Muscle layer of duodenum (tissue), 2 donors: ENCODE data around the gene MEMO1.
"Not testable (repeated sequence)": the region's sequence is repeated elsewhere in the genome, so short reads cannot be mapped to it uniquely, and the experiment has no call there.

Source experiments
- H3K27ac ChIP-seq: one replicate; pipeline ENCODE4 v1.7.0; 2013; ENCODE audit warnings: mild to moderate bottlenecking, low read length
- H3K27me3 ChIP-seq: one replicate; pipeline ENCODE4 v1.7.0; 2013; ENCODE audit warnings: low read depth, mild to moderate bottlenecking, control low read depth, low read length
- H3K36me3 ChIP-seq, 2 donors: one replicate each; pipeline ENCODE4 v1.7.0; 2013; ENCODE audit warnings: low read length in 2 of 2, control low read depth in 1 of 2, mild to moderate bottlenecking in 1 of 2; ENCODE audit not compliant: insufficient read depth in 2 of 2, control insufficient read depth in 1 of 2
- H3K4me1 ChIP-seq, 2 donors: one replicate each; pipeline ENCODE4 v1.7.0; 2013; ENCODE audit warnings: low read length in 2 of 2, mild to moderate bottlenecking in 2 of 2, control low read depth in 1 of 2, moderate library complexity in 1 of 2; ENCODE audit not compliant: insufficient read depth in 2 of 2, control insufficient read depth in 1 of 2
- H3K4me3 ChIP-seq, 2 donors: one replicate each; pipeline ENCODE4 v1.7.0; 2013; ENCODE audit warnings: low read length in 2 of 2, low read depth in 1 of 2, mild to moderate bottlenecking in 1 of 2
- H3K9me3 ChIP-seq, 2 donors: one replicate each; pipeline ENCODE4 v1.7.0; 2013; ENCODE audit warnings: low read length in 2 of 2, control low read depth in 1 of 2, mild to moderate bottlenecking in 1 of 2; ENCODE audit not compliant: control insufficient read depth in 1 of 2
- donor health status: healthy.

Gene MEMO1

GRCh38 chr2:32011485-32011960 lies 715 bp upstream of the MEMO1 start:
- peak overlapping the region; percentile 87 for H3K27ac ChIP-seq
- H3K4me3 ChIP-seq = peak overlapping the region; percentile 81 to 86
- peaks cover 14 to 22% of the 10 kb centered on the region in 2 donors for H3K4me1 ChIP-seq
- H3K36me3 ChIP-seq = peaks cover 0 to 3% of the 10 kb centered on the region in 2 donors
- H3K9me3 ChIP-seq = no peaks in the 10 kb centered on the region
- H3K27me3 ChIP-seq = no peaks in the 10 kb centered on the region

DNA sequence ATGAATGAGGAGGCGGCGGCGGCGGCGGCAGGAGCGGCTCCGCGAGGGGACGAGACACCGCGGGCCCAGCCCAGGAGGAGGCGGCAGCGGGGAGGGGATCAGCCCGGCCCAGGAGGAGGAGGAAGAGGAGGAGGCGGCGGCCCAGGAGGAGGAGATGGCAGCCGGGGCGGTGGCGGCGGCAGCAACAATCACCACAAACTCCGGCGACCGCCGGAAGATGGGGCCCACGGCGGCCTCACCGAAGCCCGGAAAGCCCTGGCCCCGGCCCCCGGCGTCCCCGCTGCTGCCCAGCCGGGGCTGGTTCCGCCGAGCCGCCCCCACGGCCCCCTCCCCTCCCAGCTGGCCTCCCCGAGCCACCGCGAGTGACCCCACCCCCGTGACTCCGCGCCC lies 533 bp downstream of the MEMO1 start:
- H3K36me3 ChIP-seq, H3K4me3 ChIP-seq, H3K27me3 ChIP-seq, H3K9me3 ChIP-seq, H3K27ac ChIP-seq: not testable (repeated sequence)
- peaks cover 14 to 22% of the 10 kb centered on the region in 2 donors for H3K4me1 ChIP-seq

GRCh38 chr2:32009516-32010256 lies 1.1 kb downstream of the MEMO1 start:
- Histone ChIP-seq H3K4me1 (peaks cover 14 to 22% of the 10 kb centered on the region in 2 donors), H3K27ac (peak overlapping the region; percentile 49), H3K27me3 (no peaks in the 10 kb centered on the region), H3K4me3 (peak overlapping the region; percentile 67 to 90), H3K9me3 (no peaks in the 10 kb centered on the region), H3K36me3 (peaks cover 0 to 3% of the 10 kb centered on the region in 2 donors)

DNA sequence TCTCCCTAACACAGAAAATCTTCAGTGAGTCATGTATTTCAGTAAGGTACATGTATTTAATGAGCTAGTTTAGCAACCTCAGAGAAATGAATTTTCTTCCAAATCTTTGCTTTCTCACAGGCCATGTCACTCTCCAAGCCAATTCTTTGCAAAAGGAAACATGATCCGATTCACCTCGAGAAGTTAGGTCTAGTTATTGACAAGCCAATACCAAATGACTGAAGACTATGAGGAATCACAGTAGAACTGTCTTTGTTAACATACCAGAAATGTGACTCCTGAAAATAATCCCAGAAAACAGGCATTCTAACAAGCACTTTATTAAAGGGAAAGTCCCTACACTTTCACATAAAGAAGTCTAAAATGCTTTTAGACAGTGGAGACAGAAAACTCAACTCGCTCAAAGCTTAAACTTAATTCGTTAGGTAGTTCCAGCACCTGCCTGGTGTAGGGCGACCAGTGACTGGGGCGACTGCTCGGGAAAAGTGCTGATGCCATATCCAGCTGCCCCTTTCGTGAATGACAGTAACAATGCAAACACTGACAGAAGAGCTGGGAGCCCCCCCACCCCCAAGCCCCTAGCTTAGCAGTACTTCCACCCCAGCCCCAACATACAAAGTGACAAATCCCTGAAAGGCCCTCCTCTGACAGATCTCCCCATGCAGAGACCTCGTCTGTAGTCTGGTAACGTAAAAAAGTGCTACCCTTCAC lies 1.8 kb downstream of the MEMO1 start:
- Histone ChIP-seq H3K27ac (peak overlapping the region; percentile 49), H3K4me1 (peaks cover 14 to 22% of the 10 kb centered on the region in 2 donors), H3K4me3 (peak overlapping the region; percentile 67 to 90), H3K9me3 (no peaks in the 10 kb centered on the region), H3K36me3 (peaks cover 0 to 3% of the 10 kb centered on the region in 2 donors), H3K27me3 (no peaks in the 10 kb centered on the region)

DNA sequence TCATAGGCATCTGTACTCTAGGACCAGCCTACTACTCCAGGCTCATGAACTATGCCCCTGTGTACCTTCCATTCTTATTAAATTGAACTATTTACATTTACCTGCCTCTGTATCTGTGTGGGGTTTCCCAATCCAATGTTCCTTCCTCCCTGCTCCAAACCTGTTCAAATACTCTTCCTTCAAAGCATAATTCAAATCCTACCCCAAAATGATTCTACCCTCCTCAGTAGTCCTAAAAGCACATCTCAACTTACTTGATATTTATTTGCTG lies 3.8 kb downstream of the MEMO1 start:
- no peaks in the 10 kb centered on the region for H3K9me3 ChIP-seq
- no peaks in the 10 kb centered on the region for H3K27me3 ChIP-seq
- H3K4me1 ChIP-seq = peaks cover 14 to 22% of the 10 kb centered on the region in 2 donors

GRCh38 chr2:32005371-32005976 lies 5.3 kb downstream of the MEMO1 start:
- Histone ChIP-seq H3K27ac (no peak overlapping the region), H3K36me3 (no peaks in the 10 kb centered on the region), H3K4me1 (peaks cover 8 to 17% of the 10 kb centered on the region in 2 donors), H3K9me3 (no peaks in the 10 kb centered on the region), H3K4me3 (no peak overlapping the region), H3K27me3 (no peaks in the 10 kb centered on the region)

More for the DNA sequence above, 3.8 kb downstream of the MEMO1 start:
- H3K36me3 ChIP-seq = no peaks in the 10 kb centered on the region
- no peak overlapping the region for H3K27ac ChIP-seq
- H3K4me3 ChIP-seq = no peak overlapping the region

- no peaks in the 10 kb centered on the region for H3K36me3 ChIP-seq
- no peaks in the 10 kb centered on the region for H3K27me3 ChIP-seq
- no peak overlapping the region for H3K27ac ChIP-seq
- H3K4me3 ChIP-seq = no peak overlapping the region
- peaks cover 7 to 13% of the 10 kb centered on the region in 2 donors for H3K4me1 ChIP-seq
- H3K9me3 ChIP-seq = no peaks in the 10 kb centered on the region
Measured at GRCh38 chr2:32003791-32004190, 7.0 kb downstream of the MEMO1 start.

DNA sequence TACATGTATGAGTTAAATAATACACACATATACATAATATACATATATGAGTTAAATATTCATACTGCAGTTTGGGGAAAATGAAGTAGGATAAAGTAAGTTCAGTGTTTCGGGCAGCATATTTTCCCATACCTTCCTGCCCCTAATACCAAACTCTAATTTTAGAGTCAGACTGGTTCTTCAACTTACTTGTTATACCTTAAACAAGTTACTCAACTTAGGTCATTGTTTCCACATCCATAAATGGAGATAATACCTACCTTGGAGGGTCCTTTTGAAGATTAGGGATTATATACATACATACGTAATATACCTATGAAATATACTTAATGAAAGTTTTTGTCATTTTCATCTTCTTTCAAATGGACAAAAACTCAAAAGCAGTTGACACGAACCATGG lies 8.4 kb downstream of the MEMO1 start:
- Histone ChIP-seq H3K4me3 (no peak overlapping the region), H3K9me3 (no peaks in the 10 kb centered on the region), H3K4me1 (peaks cover 0 to under 1% of the 10 kb centered on the region in 2 donors), H3K27me3 (no peaks in the 10 kb centered on the region), H3K27ac (no peak overlapping the region), H3K36me3 (no peaks in the 10 kb centered on the region)

DNA sequence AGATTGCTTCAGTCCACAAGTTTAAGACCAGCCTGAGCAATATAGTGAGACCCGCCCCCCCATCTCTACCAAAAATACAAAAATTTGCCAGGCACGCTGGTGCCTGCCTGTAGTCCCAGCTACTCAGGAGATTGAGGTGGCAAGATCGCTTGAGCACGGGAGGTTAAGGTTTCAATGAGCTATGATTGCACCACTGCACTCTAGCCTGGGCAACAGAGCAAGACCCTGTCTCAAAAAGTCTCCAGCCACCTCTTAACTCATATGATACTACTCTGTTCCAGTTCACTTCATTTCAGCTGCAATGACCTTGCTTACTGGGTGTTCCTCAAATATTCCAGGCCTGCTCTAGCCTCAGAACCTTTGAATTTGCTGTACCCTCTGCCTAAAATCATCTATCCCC lies 11.4 kb downstream of the MEMO1 start:
- H3K9me3 ChIP-seq = no peaks in the 10 kb centered on the region
- H3K36me3 ChIP-seq = no peaks in the 10 kb centered on the region
- no peak overlapping the region for H3K4me3 ChIP-seq
- no peaks in the 10 kb centered on the region for H3K4me1 ChIP-seq
- no peak overlapping the region for H3K27ac ChIP-seq
- H3K27me3 ChIP-seq = no peaks in the 10 kb centered on the region

DNA sequence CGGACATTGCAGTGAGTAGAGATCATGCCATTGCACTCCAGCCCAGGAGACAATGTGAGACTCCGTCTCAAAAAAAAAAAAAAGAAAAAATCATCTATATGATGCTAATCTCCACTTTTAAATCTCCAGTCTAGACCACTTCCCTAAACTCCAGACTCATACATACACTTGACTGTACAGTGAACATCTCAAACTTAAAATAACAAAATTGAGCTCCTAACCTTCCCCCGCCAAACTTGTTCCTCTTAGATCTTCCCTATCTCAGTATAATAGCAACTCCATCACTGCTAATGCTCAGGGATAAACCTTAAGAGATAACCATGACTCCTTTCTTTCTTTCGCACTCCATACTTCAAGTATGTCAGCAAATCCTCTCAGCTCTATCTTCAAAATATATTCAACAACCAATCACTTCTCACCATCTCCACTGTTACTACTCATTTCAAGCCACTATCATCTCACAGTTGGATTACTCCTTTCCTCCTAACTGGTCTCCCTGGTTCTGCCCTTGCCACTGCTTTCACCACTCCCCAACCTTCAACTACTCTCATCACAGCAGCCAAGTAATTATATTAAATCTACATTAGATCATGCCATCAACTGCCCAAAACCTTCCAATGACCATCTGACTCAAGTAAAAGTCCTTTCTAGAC lies 12.0 kb downstream of the MEMO1 start:
- H3K4me3 ChIP-seq = no peak overlapping the region
- H3K27ac ChIP-seq = no peak overlapping the region
- H3K9me3 ChIP-seq = no peaks in the 10 kb centered on the region
- no peaks in the 10 kb centered on the region for H3K36me3 ChIP-seq
- no peaks in the 10 kb centered on the region for H3K27me3 ChIP-seq
- no peaks in the 10 kb centered on the region for H3K4me1 ChIP-seq

GRCh38 chr2:31997653-31998052 lies 13.2 kb downstream of the MEMO1 start:
- no peaks in the 10 kb centered on the region for H3K27me3 ChIP-seq
- H3K27ac ChIP-seq = no peak overlapping the region

More at GRCh38 chr2:31997653-31998052, 13.2 kb downstream of the MEMO1 start:
- no peaks in the 10 kb centered on the region for H3K4me1 ChIP-seq
- no peaks in the 10 kb centered on the region for H3K9me3 ChIP-seq
- H3K36me3 ChIP-seq = no peaks in the 10 kb centered on the region
- H3K4me3 ChIP-seq = no peak overlapping the region
